Body of pancreas (tissue), 4 donors: ENCODE measurements around the gene KRT79.

ENCODE experiments used
- POLR2A ChIP-seq, 3 donors: fragments of 450-650 bp; IDR thresholded peaks; one replicate each; pipeline ENCODE4 v1.6.1; 2016; ENCODE audit warnings: antibody characterized with exemption in 3 of 3, mild to moderate bottlenecking in 2 of 3
- TF ChIP-seq, protein P1 (sequence below), 7 experiments: fragments of 450-650 bp in 4 of 7; fragments of 200-600 bp in 3 of 7; sonication (generic) in 3 of 7; IDR thresholded peaks; one replicate each; pipeline ENCODE4 v1.5.1; 2016 to 2019; ENCODE audit warnings: antibody characterized with exemption in 7 of 7

DNA sequence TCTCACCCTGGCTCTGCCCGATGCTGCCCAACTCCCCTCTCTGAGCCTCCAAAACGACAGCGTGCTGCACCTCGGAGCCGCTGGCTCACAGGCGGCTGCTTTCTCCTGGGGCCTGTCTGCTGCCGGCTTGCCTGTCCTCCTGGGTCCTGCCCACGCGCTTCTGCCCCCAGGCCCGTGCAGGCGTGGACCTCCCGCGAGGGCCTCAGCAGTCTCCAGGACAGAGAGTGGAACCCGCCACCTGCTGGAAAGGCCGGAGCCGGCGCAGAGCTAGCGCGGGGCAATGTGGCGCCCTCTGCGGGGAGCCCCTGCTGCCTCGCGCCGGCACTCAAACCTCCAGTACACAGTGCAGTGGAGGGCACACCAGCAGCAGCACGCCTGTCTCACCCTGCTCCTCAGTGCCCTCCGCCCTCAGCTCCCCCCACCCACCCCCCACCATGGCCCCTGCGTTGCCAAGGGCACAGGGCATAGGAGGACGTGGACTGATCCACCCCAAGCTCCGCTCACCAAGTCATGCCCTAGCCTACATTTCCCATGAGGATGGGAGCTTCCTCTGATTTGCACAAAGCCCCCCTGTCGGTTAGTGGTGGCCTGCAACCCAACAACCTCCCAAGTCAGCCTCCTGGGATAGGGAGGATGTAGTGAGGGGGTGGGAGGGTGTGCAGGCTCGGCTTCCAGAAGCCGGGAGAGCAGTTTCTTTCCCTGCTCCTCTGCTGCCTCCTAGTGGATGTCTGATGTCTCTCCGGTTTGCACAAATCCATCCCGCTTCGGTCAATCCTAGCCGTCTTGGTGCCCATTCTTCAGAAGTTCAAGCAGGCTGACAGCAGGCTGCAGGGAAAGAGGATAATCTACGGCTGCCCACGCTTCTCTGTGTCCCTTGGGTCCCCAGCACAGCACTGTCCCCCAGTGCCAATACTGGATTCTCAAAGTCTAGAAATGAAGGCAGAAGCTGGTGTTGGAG, 45.6 kb upstream of the KRT79 start:
- TF ChIP-seq, protein P1, sequence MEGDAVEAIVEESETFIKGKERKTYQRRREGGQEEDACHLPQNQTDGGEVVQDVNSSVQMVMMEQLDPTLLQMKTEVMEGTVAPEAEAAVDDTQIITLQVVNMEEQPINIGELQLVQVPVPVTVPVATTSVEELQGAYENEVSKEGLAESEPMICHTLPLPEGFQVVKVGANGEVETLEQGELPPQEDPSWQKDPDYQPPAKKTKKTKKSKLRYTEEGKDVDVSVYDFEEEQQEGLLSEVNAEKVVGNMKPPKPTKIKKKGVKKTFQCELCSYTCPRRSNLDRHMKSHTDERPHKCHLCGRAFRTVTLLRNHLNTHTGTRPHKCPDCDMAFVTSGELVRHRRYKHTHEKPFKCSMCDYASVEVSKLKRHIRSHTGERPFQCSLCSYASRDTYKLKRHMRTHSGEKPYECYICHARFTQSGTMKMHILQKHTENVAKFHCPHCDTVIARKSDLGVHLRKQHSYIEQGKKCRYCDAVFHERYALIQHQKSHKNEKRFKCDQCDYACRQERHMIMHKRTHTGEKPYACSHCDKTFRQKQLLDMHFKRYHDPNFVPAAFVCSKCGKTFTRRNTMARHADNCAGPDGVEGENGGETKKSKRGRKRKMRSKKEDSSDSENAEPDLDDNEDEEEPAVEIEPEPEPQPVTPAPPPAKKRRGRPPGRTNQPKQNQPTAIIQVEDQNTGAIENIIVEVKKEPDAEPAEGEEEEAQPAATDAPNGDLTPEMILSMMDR (IDR thresholded peaks at IDR 0.05) = peak; percentile 47 to 94 (median 80)
- peak in 1 of 3 donors; percentile 31 for TF ChIP-seq POLR2A (IDR thresholded peaks at IDR 0.05)
